Osteocyte (in vitro differentiated cells): ENCODE results near the gene RHOF. TPM values are rescaled to one million over a fixed set of nuclear protein-coding genes. Genes with fewer than 3 reads are reported as not detected.

ENCODE experiments used
- DNase-seq: peaks from one replicate; pipeline ENCODE4 v3.0.0; 2021; ENCODE audit warnings: mixed read lengths; ENCODE audit not compliant: unreplicated experiment; ENCODE audit errors: extremely low spot score
- H3K27ac Mint-ChIP-seq: one replicate; pipeline ENCODE4 v1.8.0; 2021; ENCODE audit warnings: mild to moderate bottlenecking, mixed read lengths; ENCODE audit not compliant: unreplicated experiment
- H3K27me3 Mint-ChIP-seq: one replicate; pipeline ENCODE4 v1.8.0; 2021; ENCODE audit warnings: mixed read lengths; ENCODE audit not compliant: unreplicated experiment
- H3K36me3 Mint-ChIP-seq: one replicate; pipeline ENCODE4 v1.8.0; 2021; ENCODE audit warnings: mixed read lengths; ENCODE audit not compliant: unreplicated experiment
- H3K4me1 Mint-ChIP-seq: one replicate; pipeline ENCODE4 v1.8.0; 2021; ENCODE audit warnings: mixed read lengths; ENCODE audit not compliant: unreplicated experiment
- H3K4me3 Mint-ChIP-seq: one replicate; pipeline ENCODE4 v1.8.0; 2021; ENCODE audit warnings: mild to moderate bottlenecking, moderate library complexity, mixed read lengths; ENCODE audit not compliant: unreplicated experiment
- H3K9me3 Mint-ChIP-seq: one replicate; pipeline ENCODE4 v1.8.0; 2021; ENCODE audit warnings: mixed read lengths; ENCODE audit not compliant: unreplicated experiment
- CTCF ChIP-seq: fragments of 200-600 bp; sonication (generic); IDR thresholded peaks from 2 replicates; pipeline ENCODE4 v1.5.0; 2021; ENCODE audit warnings: antibody characterized with exemption, mild to moderate bottlenecking, moderate library complexity
- total RNA-seq: library from RNA; stranded (reverse); gene quantifications from 2 replicates; pipeline ENCODE4 v1.2.1, GENCODE V29; 2021

Gene RHOF
- total RNA-seq, 1 donor from 2014 or later = 11.3 TPM

- Mint-ChIP-seq H3K27ac (no peak overlapping the region), H3K27me3 (no peaks in the 10 kb centered on the region), H3K4me1 (no peaks in the 10 kb centered on the region), H3K9me3 (no peaks in the 10 kb centered on the region), H3K36me3 (peaks cover 29% of the 10 kb centered on the region), H3K4me3 (no peak overlapping the region)
- no peak for TF ChIP-seq CTCF
- DNase-seq = no peak
These were observed 29.7 kb upstream of the RHOF start for GRCh38 chr12:121823101-121823726.

- TF ChIP-seq CTCF = no peak
- no peak overlapping the region for H3K4me3 Mint-ChIP-seq
- H3K27me3 Mint-ChIP-seq = no peaks in the 10 kb centered on the region
- H3K4me1 Mint-ChIP-seq = no peaks in the 10 kb centered on the region
- no peak overlapping the region for H3K27ac Mint-ChIP-seq
- no peaks in the 10 kb centered on the region for H3K9me3 Mint-ChIP-seq
- no peak for DNase-seq
- peaks cover 32% of the 10 kb centered on the region for H3K36me3 Mint-ChIP-seq
These were observed 29.1 kb upstream of the RHOF start for GRCh38 chr12:121822393-121823100.

GRCh38 chr12:121820056-121820455, 26.6 kb upstream of the RHOF start:
- peaks cover 33% of the 10 kb centered on the region for H3K36me3 Mint-ChIP-seq
- H3K9me3 Mint-ChIP-seq = no peaks in the 10 kb centered on the region
- no peak overlapping the region for H3K4me3 Mint-ChIP-seq

GRCh38 chr12:121819212-121819949, 25.9 kb upstream of the RHOF start:
- no peak for TF ChIP-seq CTCF
- H3K27ac Mint-ChIP-seq = no peak overlapping the region
- DNase-seq = no peak
- H3K36me3 Mint-ChIP-seq = peaks cover 32% of the 10 kb centered on the region
- no peaks in the 10 kb centered on the region for H3K9me3 Mint-ChIP-seq
- no peaks in the 10 kb centered on the region for H3K4me1 Mint-ChIP-seq
- no peak overlapping the region for H3K4me3 Mint-ChIP-seq
- no peaks in the 10 kb centered on the region for H3K27me3 Mint-ChIP-seq

More at GRCh38 chr12:121820056-121820455, 26.6 kb upstream of the RHOF start:
- Mint-ChIP-seq H3K27ac (no peak overlapping the region), H3K27me3 (no peaks in the 10 kb centered on the region), H3K4me1 (no peaks in the 10 kb centered on the region)
- no peak for DNase-seq
- no peak for TF ChIP-seq CTCF

GRCh38 chr12:121817648-121818043, 24.2 kb upstream of the RHOF start:
- no peak for TF ChIP-seq CTCF
- no peak overlapping the region for H3K4me3 Mint-ChIP-seq
- DNase-seq = no peak
- no peak overlapping the region for H3K27ac Mint-ChIP-seq
- no peaks in the 10 kb centered on the region for H3K9me3 Mint-ChIP-seq
- H3K27me3 Mint-ChIP-seq = no peaks in the 10 kb centered on the region
- H3K36me3 Mint-ChIP-seq = peaks cover 31% of the 10 kb centered on the region
- H3K4me1 Mint-ChIP-seq = peaks cover 11% of the 10 kb centered on the region
